Neural cell (in vitro differentiated cells): ENCODE results near the gene SLC9A5.

ENCODE experiments used
- CTCF ChIP-seq: fragments of 450-650 bp; IDR thresholded peaks from 2 replicates; pipeline ENCODE4 v1.5.1; 2014; ENCODE audit warnings: antibody characterized with exemption, mild to moderate bottlenecking, moderate library complexity; ENCODE audit not compliant: poor library complexity, severe bottlenecking
- EP300 ChIP-seq: fragments of 450-650 bp; conservative IDR thresholded peaks from 2 replicates; pipeline ENCODE4 v1.6.1; 2014; ENCODE audit warnings: antibody characterized with exemption, mild to moderate bottlenecking, moderate library complexity; ENCODE audit not compliant: poor library complexity, severe bottlenecking
- EZH2 ChIP-seq: fragments of 200-600, 300-800 bp; shearing (Covaris generic), sonication (generic); IDR thresholded peaks from 2 replicates; pipeline ENCODE4 v1.6.1; 2014; ENCODE audit warnings: antibody characterized with exemption, low read length, borderline replicate concordance, mild to moderate bottlenecking; ENCODE audit not compliant: insufficient read depth, poor library complexity, severe bottlenecking
- MXI1 ChIP-seq: fragments of 450-650 bp; conservative IDR thresholded peaks from 2 replicates; pipeline ENCODE4 v1.6.1; 2014; ENCODE audit warnings: antibody characterized with exemption, mild to moderate bottlenecking; ENCODE audit not compliant: poor library complexity, severe bottlenecking
- POLR2AphosphoS5 ChIP-seq: IDR thresholded peaks from 2 replicates; pipeline ENCODE4 v1.6.1; 2012
- RAD21 ChIP-seq: fragments of 450-650 bp; conservative IDR thresholded peaks from 2 replicates; pipeline ENCODE4 v1.6.1; 2014; ENCODE audit warnings: antibody characterized with exemption, mild to moderate bottlenecking, moderate library complexity
- REST ChIP-seq: IDR thresholded peaks from 2 replicates; pipeline ENCODE4 v1.6.1; 2012; ENCODE audit warnings: borderline replicate concordance
- SMC3 ChIP-seq: fragments of 450-650 bp; conservative IDR thresholded peaks from 2 replicates; pipeline ENCODE4 v1.6.1; 2014; ENCODE audit warnings: antibody characterized with exemption, mild to moderate bottlenecking, moderate library complexity; ENCODE audit not compliant: poor library complexity
- TAF1 ChIP-seq: IDR thresholded peaks from 2 replicates; pipeline ENCODE4 v1.6.1; 2012; ENCODE audit warnings: low read depth

- TF ChIP-seq CTCF (no peak), EP300 (no peak), EZH2 (no peak), REST (no peak), TAF1 (no peak), RAD21 (no peak), POLR2AphosphoS5 (no peak), SMC3 (no peak), MXI1 (no peak)
Measured at GRCh38 chr16:67296420-67296819, 47.6 kb downstream of the SLC9A5 start.
